ENCODE measurements around the gene PLBD2. TPM values are rescaled to one million over a fixed set of nuclear protein-coding genes. Genes with fewer than 3 reads are reported as not detected.
A peak's percentile ranks its signal among the peaks of the same experiment; 100 is the strongest.

PLBD2 gene
- total and polyA plus RNA-seq, 9 of the 15 experiments (the other 6 are each of a cell fraction or from before 2014, with no cell fraction given) = 2.4 to 37.4 (median 6.0) TPM

- TF ChIP-seq CLOCK (CRISPR knock-in tag; IDR thresholded peaks at IDR 0.05; ENCODE audit: borderline replicate concordance) (no peak), CEBPG (CRISPR knock-in tag; IDR thresholded peaks at IDR 0.05) (no peak), CEBPG (tag; conservative IDR thresholded peaks at IDR 0.05 in 1 of 2, IDR thresholded peaks at IDR 0.05 in 1 of 2) (no peak), ZNF347 (CRISPR knock-in tag; IDR thresholded peaks at IDR 0.05; ENCODE audit: low read depth) (no peak), DEAF1 (CRISPR knock-in tag; IDR thresholded peaks at IDR 0.05) (peak; percentile 53; the same call in 1 of the 2 replicates), CTCFL (IDR thresholded peaks at IDR 0.05; ENCODE audit: borderline replicate concordance, insufficient read depth, low read depth, low read length, poor library complexity, severe bottlenecking) (peak; percentile 41), SMARCC2 (IDR thresholded peaks at IDR 0.05; ENCODE audit: low read depth) (no peak), CHD4 (IDR thresholded peaks at IDR 0.05; ENCODE audit: insufficient read depth, insufficient replicate concordance, low read depth, low read length, poor library complexity, severe bottlenecking) (peak; percentile 50), ZNF232 (CRISPR knock-in tag; IDR thresholded peaks at IDR 0.05) (no peak), ZBTB7A (IDR thresholded peaks at IDR 0.05; ENCODE audit: borderline replicate concordance, control insufficient read depth, low read depth, low read length) (peak; percentile 68; the same call in 1 of the 2 replicates), NONO (IDR thresholded peaks at IDR 0.05; ENCODE audit: low read depth in 2 of 2, low read length in 1 of 2) (no peak), CHD2 (IDR thresholded peaks at IDR 0.05; ENCODE audit: low read depth, low read length) (no peak), KLF1 (tag; IDR thresholded peaks at IDR 0.05) (no peak), ETS1 (conservative IDR thresholded peaks at IDR 0.05; ENCODE audit: control insufficient read depth, low read depth, low read length) (no peak), SP2 (IDR thresholded peaks at IDR 0.05; ENCODE audit: extremely low read depth, low read depth, low read length, poor library complexity, severe bottlenecking) (no peak), ZNF143 (CRISPR knock-in tag; IDR thresholded peaks at IDR 0.05) (no peak), BRD9 (IDR thresholded peaks at IDR 0.05; ENCODE audit: low read depth, partially characterized antibody) (no peak), CHD1 (IDR thresholded peaks at IDR 0.05; ENCODE audit: low read length) (no peak)
Measured at GRCh38 chr12:113424915-113425823, 66.8 kb downstream of the PLBD2 start (continued).

Data from K562 (cell line).